Panc1 (cell line): ENCODE results near the gene SRRM5.

Experiments used
- CTCF ChIP-seq: fragments of 450-650 bp; IDR thresholded peaks from 2 replicates; pipeline ENCODE4 v1.5.1; 2017; ENCODE audit warnings: mild to moderate bottlenecking
- POLR2AphosphoS5 ChIP-seq: IDR thresholded peaks from 2 replicates; pipeline ENCODE4 v1.6.1; 2012; ENCODE audit warnings: mild to moderate bottlenecking, low read depth, low read length, moderate library complexity
- REST ChIP-seq, 2 experiments: IDR thresholded peaks; 2 replicates each; pipeline ENCODE4 v1.6.1; 2011 to 2012; ENCODE audit warnings: low read depth in 2 of 2, control low read depth in 1 of 2, low read length in 1 of 2, mild to moderate bottlenecking in 1 of 2, moderate library complexity in 1 of 2; ENCODE audit not compliant: insufficient read depth in 1 of 2
- TCF7L2 ChIP-seq: IDR thresholded peaks from 2 replicates; pipeline ENCODE4 v1.6.1; 2011; ENCODE audit warnings: mild to moderate bottlenecking, low read depth, low read length, inconsistent platforms

GRCh38 chr19:43562226-43562697, 49.6 kb upstream of the SRRM5 start:
- TF ChIP-seq CTCF (no peak), REST (IDR thresholded peaks at IDR 0.05; ENCODE audit: insufficient read depth in 1 of 2, low read depth in 2 of 2, low read length in 1 of 2) (no peak), POLR2AphosphoS5 (no peak), TCF7L2 (no peak)
